C4-2B (cell line): Measurements from ENCODE around the gene MACF1.

Source experiments
- CTCF ChIP-seq: fragments of 450-650 bp; conservative IDR thresholded peaks from 2 replicates; pipeline ENCODE4 v1.5.1; 2017; ENCODE audit warnings: mild to moderate bottlenecking
- ZFX ChIP-seq: fragments of 450-650 bp; IDR thresholded peaks from 2 replicates; pipeline ENCODE4 v1.6.1; 2017

GRCh38 chr1:39368045-39368444, 163.6 kb downstream of the MACF1 start:
- TF ChIP-seq CTCF (no peak), ZFX (no peak)
